SK-N-SH (cell line): Measurements from ENCODE around the gene TMPRSS12. TPM values are rescaled to one million over a fixed set of nuclear protein-coding genes. Genes with fewer than 3 reads are reported as not detected.

Experiments
- CTCF ChIA-PET: fragments of 300-600, 350-600 bp; formaldehyde crosslinking; extraction: SDS; loops from one replicate; lab custom pipeline; 2021; lab: Yijun Ruan, JAX
- POLR2A ChIA-PET: fragments of 350-600 bp; sonication (Branson Sonifier 250); formaldehyde crosslinking; extraction: SDS; loops from one replicate; lab custom pipeline; 2020; ENCODE audit warnings: antibody characterized with exemption, inconsistent platforms; lab: Yijun Ruan, JAX
- DNase-seq: peaks from one replicate; pipeline ENCODE4 v3.0.0; 2012
- H2AFZ ChIP-seq: fragments of 200-600 bp; sonication (generic); 2 replicates; pipeline ENCODE4 v1.8.1; 2016; ENCODE audit warnings: antibody characterized with exemption, mild to moderate bottlenecking, low read depth
- H3F3A ChIP-seq: fragments of 200-600 bp; sonication (generic); replicated peaks from 2 replicates; pipeline ENCODE3; 2016; ENCODE audit warnings: antibody characterized with exemption, mild to moderate bottlenecking; ENCODE audit not compliant: insufficient read depth
- H3K27ac ChIP-seq, 2 experiments: fragments of 200-500 bp in 1 of 2; fragments of 200-600 bp in 1 of 2; sonication (Bioruptor generic) in 1 of 2; sonication (generic), shearing (Covaris generic) in 1 of 2; 2 replicates each; pipeline versions ENCODE4 v1.5.1 to v1.6.1; 2014 to 2016; ENCODE audit warnings: low read depth in 2 of 2, inconsistent platforms in 1 of 2, low read length in 1 of 2, mild to moderate bottlenecking in 1 of 2, mixed read lengths in 1 of 2
- H3K27me3 ChIP-seq: fragments of 200-600 bp; sonication (generic), shearing (Covaris generic); 2 replicates; pipeline ENCODE4 v1.6.1; 2016; ENCODE audit warnings: mixed run types; ENCODE audit not compliant: insufficient read depth
- H3K36me3 ChIP-seq, 2 experiments: fragments of 200-500 bp in 1 of 2; fragments of 200-600 bp in 1 of 2; sonication (Bioruptor generic) in 1 of 2; sonication (generic) in 1 of 2; replicated peaks in 1 of 2; 2 replicates each; pipeline versions ENCODE3 to v1.5.1; 2014 to 2016; ENCODE audit warnings: low read length in 1 of 2, mild to moderate bottlenecking in 1 of 2; ENCODE audit not compliant: insufficient read depth in 2 of 2, control insufficient read depth in 1 of 2
- H3K4me1 ChIP-seq, 2 experiments: fragments of 200-500 bp in 1 of 2; fragments of 200-600 bp in 1 of 2; sonication (Bioruptor generic) in 1 of 2; sonication (generic), shearing (Covaris generic) in 1 of 2; 2 replicates each; pipeline versions ENCODE4 v1.5.1 to v1.6.1; 2014 to 2016; ENCODE audit warnings: low read depth in 1 of 2, low read length in 1 of 2, mixed run types in 1 of 2; ENCODE audit not compliant: insufficient read depth in 2 of 2, control insufficient read depth in 1 of 2
- H3K4me2 ChIP-seq: fragments of 200-600 bp; sonication (generic), shearing (Covaris generic); 2 replicates; pipeline ENCODE4 v1.6.1; 2017; ENCODE audit warnings: mixed run types
- H3K4me3 ChIP-seq, 2 experiments: fragments of 200-500 bp in 1 of 2; fragments of 200-600 bp in 1 of 2; sonication (Bioruptor generic) in 1 of 2; sonication (generic), shearing (Covaris generic) in 1 of 2; 2 replicates each; pipeline versions ENCODE4 v1.5.1 to v1.8.1; 2014 to 2016; ENCODE audit warnings: low read depth in 2 of 2, inconsistent platforms in 1 of 2, low read length in 1 of 2, mild to moderate bottlenecking in 1 of 2, mixed read lengths in 1 of 2, moderate library complexity in 1 of 2
- H3K79me2 ChIP-seq: fragments of 200-600 bp; sonication (generic); 2 replicates; pipeline ENCODE4 v1.8.1; 2017; ENCODE audit warnings: mild to moderate bottlenecking; ENCODE audit not compliant: insufficient read depth
- H3K9ac ChIP-seq: fragments of 200-600 bp; sonication (generic); 2 replicates; pipeline ENCODE4 v1.6.1; 2017; ENCODE audit warnings: mixed run types
- H3K9me2 ChIP-seq: fragments of 200-600 bp; sonication (generic); 2 replicates; pipeline ENCODE4 v1.6.1; 2017; ENCODE audit warnings: mixed run types
- H3K9me3 ChIP-seq: fragments of 200-600 bp; sonication (generic); 2 replicates; pipeline ENCODE4 v1.6.1; 2017; ENCODE audit warnings: mixed run types, mild to moderate bottlenecking, moderate library complexity
- H4K20me1 ChIP-seq: fragments of 200-600 bp; sonication (generic); 2 replicates; pipeline ENCODE4 v1.6.1; 2017; ENCODE audit warnings: mild to moderate bottlenecking, mixed run types; ENCODE audit not compliant: insufficient read depth
- CTCF ChIP-seq: fragments of 200-600 bp; sonication (generic); IDR thresholded peaks from 2 replicates; pipeline ENCODE4 v1.6.1; 2017; ENCODE audit warnings: antibody characterized with exemption, mild to moderate bottlenecking, moderate library complexity
- EP300 ChIP-seq, 2 experiments: IDR thresholded peaks; 2 replicates each; pipeline versions ENCODE4 v1.4.0 to v1.6.1; 2012; ENCODE audit warnings: borderline replicate concordance in 1 of 2, low read depth in 1 of 2, low read length in 1 of 2
- EZH2phosphoT487 ChIP-seq: fragments of 200-600 bp; sonication (generic); IDR thresholded peaks from 2 replicates; pipeline ENCODE4 v1.6.1; 2017; ENCODE audit warnings: low read depth, mixed run types, mild to moderate bottlenecking, antibody characterized with exemption, moderate library complexity, borderline replicate concordance
- FOSL2 ChIP-seq: IDR thresholded peaks from 2 replicates; pipeline ENCODE4 v1.4.0; 2012; ENCODE audit warnings: low read depth, mild to moderate bottlenecking, moderate library complexity, borderline replicate concordance
- FOXM1 ChIP-seq: IDR thresholded peaks from 2 replicates; pipeline ENCODE4 v1.4.0; 2012; ENCODE audit warnings: low read depth, mild to moderate bottlenecking
- GABPA ChIP-seq: IDR thresholded peaks from 2 replicates; pipeline ENCODE4 v1.4.0; 2012; ENCODE audit warnings: low read depth, mild to moderate bottlenecking
- GATA2 ChIP-seq: sonication (generic); formaldehyde crosslinking; IDR thresholded peaks from 2 replicates; pipeline ENCODE4 v1.5.0; 2020; ENCODE audit warnings: mild to moderate bottlenecking, missing genetic modification reagents
- JUND ChIP-seq: IDR thresholded peaks from 2 replicates; pipeline ENCODE4 v1.4.0; 2012
- MAX ChIP-seq: IDR thresholded peaks from 2 replicates; pipeline ENCODE4 v1.4.0; 2012; ENCODE audit warnings: low read depth
- MEF2A ChIP-seq: IDR thresholded peaks from 2 replicates; pipeline ENCODE4 v1.4.0; 2012; ENCODE audit warnings: low read depth, borderline replicate concordance
- MXI1 ChIP-seq: IDR thresholded peaks from 2 replicates; pipeline ENCODE4 v1.6.1; 2012; ENCODE audit warnings: mild to moderate bottlenecking, low read depth, low read length, improper control_type of control experiment
- PBX3 ChIP-seq: IDR thresholded peaks from 2 replicates; pipeline ENCODE4; 2012
- RCOR1 ChIP-seq: fragments of 150-350 bp; IDR thresholded peaks from 2 replicates; pipeline ENCODE4 v1.6.1; 2017; ENCODE audit warnings: antibody characterized with exemption, low read length
- RXRA ChIP-seq: IDR thresholded peaks from 2 replicates; pipeline ENCODE4 v1.4.0; 2012; ENCODE audit warnings: low read depth, mild to moderate bottlenecking, borderline replicate concordance
- TAF1 ChIP-seq: IDR thresholded peaks from 2 replicates; pipeline ENCODE4 v1.6.1; 2012; ENCODE audit warnings: low read depth, mild to moderate bottlenecking, low read length, moderate library complexity, borderline replicate concordance
- TEAD4 ChIP-seq: IDR thresholded peaks from 2 replicates; pipeline ENCODE4 v1.4.0; 2012; ENCODE audit warnings: mild to moderate bottlenecking, borderline replicate concordance; ENCODE audit not compliant: insufficient read depth
- WGBS: methylation state at CpG from one replicate; pipeline ENCODE4 v1.1.6; 2017; ENCODE audit warnings: low lambda C conversion rate; 5-methylcytosine and 5-hydroxymethylcytosine counted together
- polyA plus RNA-seq, 3 experiments: library from polyadenylated mRNA; depleted of rRNA; stranded (reverse); fragments of >200 nt; gene quantifications; 2 replicates each; pipeline ENCODE4 v1.2.3, GENCODE V29; 2012
- TF ChIP-seq, protein P1 (sequence below): fragments of 150-350 bp; IDR thresholded peaks from 2 replicates; pipeline ENCODE4 v1.6.1; 2017; ENCODE audit warnings: antibody characterized with exemption, low read length, low read depth, borderline replicate concordance
- TF ChIP-seq, protein P2 (sequence below): IDR thresholded peaks from 2 replicates; pipeline ENCODE4 v1.6.1; 2012; ENCODE audit warnings: mild to moderate bottlenecking, low read depth, low read length, moderate library complexity
- TF ChIP-seq, protein P3 (sequence below): IDR thresholded peaks from 2 replicates; pipeline ENCODE4 v1.4.0; 2012; ENCODE audit warnings: low read depth, borderline replicate concordance

Gene TMPRSS12
- polyA plus RNA-seq, 1 of the 3 experiments (the other 2 are of a cell fraction), result not detected

DNA sequence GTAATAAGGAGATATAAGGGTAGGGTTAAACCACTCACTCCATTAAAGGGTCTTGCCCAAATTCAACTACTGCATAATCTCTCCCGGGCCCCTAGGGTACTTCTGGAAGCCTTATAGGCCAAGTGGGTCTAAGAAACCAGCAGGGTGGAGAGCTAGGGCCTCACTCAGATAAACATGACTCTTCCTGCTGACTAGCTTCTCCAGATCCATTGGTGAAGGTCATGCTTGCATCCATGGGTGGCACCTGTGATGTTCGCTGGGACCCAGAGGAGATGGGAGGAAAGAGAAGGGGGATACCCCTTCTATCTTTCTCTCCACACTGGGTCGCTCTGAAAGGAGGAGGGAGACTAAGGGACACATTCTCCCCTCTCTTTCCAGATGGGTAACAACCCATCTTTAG is 73.6 kb downstream of the TMPRSS12 start:
- Histone ChIP-seq H3K79me2 (no peaks in the 10 kb centered on the region), H3K27ac (no peak overlapping the region), H3K27me3 (no peaks in the 10 kb centered on the region), H3F3A (no peaks in the 10 kb centered on the region), H3K4me3 (no peak overlapping the region), H3K9ac (no peak overlapping the region), H3K4me1 (no peaks in the 10 kb centered on the region), H3K36me3 (no peaks in the 10 kb centered on the region), H2AFZ (no peak overlapping the region), H3K9me3 (no peaks in the 10 kb centered on the region), H4K20me1 (no peaks in the 10 kb centered on the region), H3K9me2 (no peaks in the 10 kb centered on the region), H3K4me2 (no peak overlapping the region)
- no peak for DNase-seq
- POLR2A ChIA-PET, result no interaction called here
- CTCF ChIA-PET, result interaction anchor here (1.3 kb wide), 1 partner anchor 29 kb away, joined by 3 read pairs; no protein-coding TSS in a partner anchor
- TF ChIP-seq MEF2A (no peak), FOXM1 (no peak), MAX (no peak), FOSL2 (no peak), GATA2 (CRISPR knock-in tag) (no peak), TAF1 (no peak), JUND (no peak), CTCF (no peak), MXI1 (no peak), PBX3 (no peak), GABPA (no peak), EP300 (IDR thresholded peaks at IDR 0.05; ENCODE audit: borderline replicate concordance in 1 of 2, low read depth in 1 of 2, low read length in 1 of 2) (no peak), TEAD4 (no peak), RXRA (no peak), RCOR1 (no peak), EZH2phosphoT487 (no peak)
- TF ChIP-seq, protein P1, sequence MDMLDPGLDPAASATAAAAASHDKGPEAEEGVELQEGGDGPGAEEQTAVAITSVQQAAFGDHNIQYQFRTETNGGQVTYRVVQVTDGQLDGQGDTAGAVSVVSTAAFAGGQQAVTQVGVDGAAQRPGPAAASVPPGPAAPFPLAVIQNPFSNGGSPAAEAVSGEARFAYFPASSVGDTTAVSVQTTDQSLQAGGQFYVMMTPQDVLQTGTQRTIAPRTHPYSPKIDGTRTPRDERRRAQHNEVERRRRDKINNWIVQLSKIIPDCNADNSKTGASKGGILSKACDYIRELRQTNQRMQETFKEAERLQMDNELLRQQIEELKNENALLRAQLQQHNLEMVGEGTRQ, result no peak
- TF ChIP-seq, protein P2, sequence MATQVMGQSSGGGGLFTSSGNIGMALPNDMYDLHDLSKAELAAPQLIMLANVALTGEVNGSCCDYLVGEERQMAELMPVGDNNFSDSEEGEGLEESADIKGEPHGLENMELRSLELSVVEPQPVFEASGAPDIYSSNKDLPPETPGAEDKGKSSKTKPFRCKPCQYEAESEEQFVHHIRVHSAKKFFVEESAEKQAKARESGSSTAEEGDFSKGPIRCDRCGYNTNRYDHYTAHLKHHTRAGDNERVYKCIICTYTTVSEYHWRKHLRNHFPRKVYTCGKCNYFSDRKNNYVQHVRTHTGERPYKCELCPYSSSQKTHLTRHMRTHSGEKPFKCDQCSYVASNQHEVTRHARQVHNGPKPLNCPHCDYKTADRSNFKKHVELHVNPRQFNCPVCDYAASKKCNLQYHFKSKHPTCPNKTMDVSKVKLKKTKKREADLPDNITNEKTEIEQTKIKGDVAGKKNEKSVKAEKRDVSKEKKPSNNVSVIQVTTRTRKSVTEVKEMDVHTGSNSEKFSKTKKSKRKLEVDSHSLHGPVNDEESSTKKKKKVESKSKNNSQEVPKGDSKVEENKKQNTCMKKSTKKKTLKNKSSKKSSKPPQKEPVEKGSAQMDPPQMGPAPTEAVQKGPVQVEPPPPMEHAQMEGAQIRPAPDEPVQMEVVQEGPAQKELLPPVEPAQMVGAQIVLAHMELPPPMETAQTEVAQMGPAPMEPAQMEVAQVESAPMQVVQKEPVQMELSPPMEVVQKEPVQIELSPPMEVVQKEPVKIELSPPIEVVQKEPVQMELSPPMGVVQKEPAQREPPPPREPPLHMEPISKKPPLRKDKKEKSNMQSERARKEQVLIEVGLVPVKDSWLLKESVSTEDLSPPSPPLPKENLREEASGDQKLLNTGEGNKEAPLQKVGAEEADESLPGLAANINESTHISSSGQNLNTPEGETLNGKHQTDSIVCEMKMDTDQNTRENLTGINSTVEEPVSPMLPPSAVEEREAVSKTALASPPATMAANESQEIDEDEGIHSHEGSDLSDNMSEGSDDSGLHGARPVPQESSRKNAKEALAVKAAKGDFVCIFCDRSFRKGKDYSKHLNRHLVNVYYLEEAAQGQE, result no peak
- TF ChIP-seq, protein P3, sequence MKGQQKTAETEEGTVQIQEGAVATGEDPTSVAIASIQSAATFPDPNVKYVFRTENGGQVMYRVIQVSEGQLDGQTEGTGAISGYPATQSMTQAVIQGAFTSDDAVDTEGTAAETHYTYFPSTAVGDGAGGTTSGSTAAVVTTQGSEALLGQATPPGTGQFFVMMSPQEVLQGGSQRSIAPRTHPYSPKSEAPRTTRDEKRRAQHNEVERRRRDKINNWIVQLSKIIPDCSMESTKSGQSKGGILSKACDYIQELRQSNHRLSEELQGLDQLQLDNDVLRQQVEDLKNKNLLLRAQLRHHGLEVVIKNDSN, result no peak
- 19% methylated on average over 3 of the region's 3 CpGs for WGBS
